Measurements from ENCODE around the gene TBC1D1.

Gene TBC1D1

DNA sequence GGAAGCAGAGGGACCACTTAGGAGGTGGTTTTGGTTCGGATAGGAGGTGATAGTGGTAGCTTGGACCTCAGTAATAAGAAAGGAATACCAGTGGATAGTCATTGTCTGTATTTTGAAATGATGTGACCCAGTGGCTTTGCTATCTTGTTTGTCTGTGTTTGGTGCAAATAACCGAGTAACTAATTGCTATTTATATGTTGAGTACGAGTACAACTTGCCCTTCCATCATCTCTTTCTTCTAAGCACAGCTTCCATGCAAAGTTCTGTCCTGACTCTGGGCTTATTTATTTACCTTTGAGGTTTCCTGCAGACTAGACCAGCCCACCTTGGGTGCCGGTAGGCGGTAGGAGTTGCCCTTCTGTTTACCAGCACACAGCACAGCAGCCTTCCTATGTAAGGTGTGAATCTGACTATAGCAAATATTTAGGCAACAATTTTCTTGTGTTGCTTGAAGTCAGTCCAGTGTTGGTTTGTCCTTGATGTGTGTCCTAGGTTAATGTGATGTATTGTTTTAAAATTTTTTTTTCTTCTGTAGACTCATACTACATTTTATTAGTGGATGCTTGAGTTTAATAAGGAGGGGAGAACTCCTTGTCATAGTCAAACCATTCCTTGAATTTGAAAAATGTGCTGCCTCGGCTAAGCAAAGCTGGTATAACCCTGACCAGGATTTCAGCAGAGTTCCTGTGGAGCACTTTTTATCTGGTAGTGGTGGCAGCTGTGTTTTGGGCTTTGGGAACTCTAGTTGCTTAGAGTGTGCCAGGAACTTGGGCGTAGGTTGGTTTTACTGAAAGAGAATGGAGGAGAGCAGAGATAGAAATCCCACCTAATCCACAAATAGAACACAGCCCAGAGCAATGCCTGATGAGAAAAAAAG lies 91.2 kb downstream of the TBC1D1 start:
- Histone ChIP-seq H3K4me1 (ENCODE audit: control insufficient read depth, insufficient read depth, low read length) (peaks cover 27% of the 10 kb centered on the region), H3K36me3 (ENCODE audit: control insufficient read depth, insufficient read depth, low read length) (no peaks in the 10 kb centered on the region), H3K27me3 (ENCODE audit: control insufficient read depth, insufficient read depth, low read length) (no peaks in the 10 kb centered on the region), H3K9ac (ENCODE audit: low read length) (no peak overlapping the region), H3K27ac (ENCODE audit: low read depth, low read length) (no peak overlapping the region), H3K9me3 (ENCODE audit: control insufficient read depth, insufficient read depth, low read depth, low read length) (no peaks in the 10 kb centered on the region), H3K4me3 (ENCODE audit: low read depth, low read length) (no peak overlapping the region)

DNA sequence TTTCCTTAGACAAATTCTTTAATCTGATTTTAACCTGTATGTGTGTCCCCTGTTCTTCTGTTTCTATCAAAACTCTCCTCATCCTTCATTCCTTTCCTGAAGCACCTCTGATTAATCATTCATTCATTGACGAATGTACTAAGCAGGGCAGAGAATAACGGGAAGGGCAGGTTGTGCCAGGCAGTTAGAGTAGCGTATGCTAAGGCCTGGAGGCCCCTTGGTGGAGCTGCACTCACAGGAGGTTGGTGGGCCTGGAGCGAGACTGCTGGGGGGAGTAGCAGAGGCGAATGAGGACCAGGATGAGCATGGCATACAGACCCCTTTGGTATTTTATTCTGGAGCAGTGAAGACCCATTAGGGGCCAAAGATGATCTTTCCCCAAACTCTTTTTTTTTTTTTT lies 91.9 kb downstream of the TBC1D1 start:
- Histone ChIP-seq H3K27me3 (ENCODE audit: control insufficient read depth, insufficient read depth, low read length) (no peaks in the 10 kb centered on the region), H3K4me1 (ENCODE audit: control insufficient read depth, insufficient read depth, low read length) (peaks cover 29% of the 10 kb centered on the region), H3K9ac (ENCODE audit: low read length) (no peak overlapping the region), H3K36me3 (ENCODE audit: control insufficient read depth, insufficient read depth, low read length) (no peaks in the 10 kb centered on the region), H3K9me3 (ENCODE audit: control insufficient read depth, insufficient read depth, low read depth, low read length) (no peaks in the 10 kb centered on the region), H3K4me3 (ENCODE audit: low read depth, low read length) (no peak overlapping the region), H3K27ac (ENCODE audit: low read depth, low read length) (no peak overlapping the region)

DNA sequence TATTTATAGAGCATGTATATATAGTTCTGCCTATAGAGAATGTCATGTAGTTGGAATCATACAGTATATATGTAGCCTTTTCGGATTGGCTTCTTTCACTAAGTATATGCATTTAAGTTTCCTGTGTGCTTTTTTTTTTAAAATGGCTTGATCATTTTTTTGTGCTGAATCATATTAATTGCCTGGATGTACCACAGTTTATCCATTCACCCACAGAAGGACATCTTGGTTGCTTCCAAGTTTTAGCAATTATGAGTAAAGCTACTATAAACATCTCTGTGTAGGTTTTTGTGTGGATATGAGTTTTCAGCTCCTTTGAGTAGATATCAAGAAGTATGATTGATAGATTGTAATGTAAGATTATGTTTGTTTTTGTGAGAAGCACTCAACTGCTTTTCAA lies 93.1 kb downstream of the TBC1D1 start:
- Histone ChIP-seq H3K9ac (ENCODE audit: low read length) (no peak overlapping the region), H3K27ac (ENCODE audit: low read depth, low read length) (no peak overlapping the region), H3K4me3 (ENCODE audit: low read depth, low read length) (no peak overlapping the region), H3K4me1 (ENCODE audit: control insufficient read depth, insufficient read depth, low read length) (peaks cover 41% of the 10 kb centered on the region), H3K9me3 (ENCODE audit: control insufficient read depth, insufficient read depth, low read depth, low read length) (no peaks in the 10 kb centered on the region), H3K27me3 (ENCODE audit: control insufficient read depth, insufficient read depth, low read length) (no peaks in the 10 kb centered on the region), H3K36me3 (ENCODE audit: control insufficient read depth, insufficient read depth, low read length) (no peaks in the 10 kb centered on the region)

DNA sequence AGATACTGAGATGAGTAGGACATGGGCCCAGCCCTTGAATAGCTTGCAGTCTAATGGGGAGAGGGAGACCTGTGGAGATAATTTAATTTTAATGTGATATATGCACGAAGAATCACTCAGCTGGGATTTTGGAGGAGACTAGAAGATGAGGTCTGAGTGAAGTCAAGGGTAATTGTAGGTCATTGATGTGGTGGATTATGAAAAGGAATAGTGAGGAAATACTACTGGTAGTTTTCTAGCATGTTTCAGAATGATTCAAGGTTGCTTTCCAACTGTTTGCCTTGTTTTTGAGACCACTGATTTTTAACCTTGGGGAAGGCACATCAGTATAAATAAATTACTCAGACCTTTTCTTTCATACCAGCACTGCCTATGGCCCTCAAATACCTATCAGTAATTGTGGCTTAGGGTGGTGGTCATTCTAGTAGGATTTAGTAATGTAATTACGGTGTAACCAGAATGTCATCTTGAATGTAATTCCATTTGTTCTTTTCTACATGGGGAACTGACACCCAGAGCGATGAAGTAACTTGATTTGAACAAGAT lies 94.9 kb downstream of the TBC1D1 start:
- Histone ChIP-seq H3K4me3 (ENCODE audit: low read depth, low read length) (no peak overlapping the region), H3K4me1 (ENCODE audit: control insufficient read depth, insufficient read depth, low read length) (peaks cover 52% of the 10 kb centered on the region), H3K9me3 (ENCODE audit: control insufficient read depth, insufficient read depth, low read depth, low read length) (no peaks in the 10 kb centered on the region), H3K27ac (ENCODE audit: low read depth, low read length) (no peak overlapping the region), H3K36me3 (ENCODE audit: control insufficient read depth, insufficient read depth, low read length) (no peaks in the 10 kb centered on the region), H3K9ac (ENCODE audit: low read length) (no peak overlapping the region), H3K27me3 (ENCODE audit: control insufficient read depth, insufficient read depth, low read length) (no peaks in the 10 kb centered on the region)

DNA sequence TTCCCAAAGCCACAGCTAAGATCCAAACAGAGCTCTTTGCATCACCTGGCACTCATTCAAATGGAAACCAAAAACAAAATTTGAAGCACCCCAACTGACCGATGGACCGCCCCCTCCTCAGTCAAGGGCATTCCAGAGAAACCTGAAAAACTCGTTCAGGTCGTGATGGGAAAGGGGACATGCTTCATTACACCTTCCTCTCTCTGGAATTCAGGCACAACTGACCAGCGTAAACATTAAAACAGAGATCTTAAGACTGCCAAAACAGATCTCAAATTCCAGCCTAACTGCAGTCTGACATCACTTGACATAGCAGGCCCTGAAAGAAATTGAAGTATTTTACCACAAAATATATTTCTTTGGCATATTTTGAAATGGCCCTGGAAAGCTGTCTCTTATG lies 97.8 kb downstream of the TBC1D1 start:
- H3K27me3 ChIP-seq (ENCODE audit: control insufficient read depth, insufficient read depth, low read length) = no peaks in the 10 kb centered on the region
- H3K4me1 ChIP-seq (ENCODE audit: control insufficient read depth, insufficient read depth, low read length) = peaks cover 47% of the 10 kb centered on the region
- no peaks in the 10 kb centered on the region for H3K36me3 ChIP-seq (ENCODE audit: control insufficient read depth, insufficient read depth, low read length)
- H3K27ac ChIP-seq (ENCODE audit: low read depth, low read length) = 0 out of 2 replicates have a peak overlapping the region, but pooled peaks have one; percentile 9
- no peak overlapping the region for H3K9ac ChIP-seq (ENCODE audit: low read length)
- no peaks in the 10 kb centered on the region for H3K9me3 ChIP-seq (ENCODE audit: control insufficient read depth, insufficient read depth, low read depth, low read length)
- no peak overlapping the region for H3K4me3 ChIP-seq (ENCODE audit: low read depth, low read length)

DNA sequence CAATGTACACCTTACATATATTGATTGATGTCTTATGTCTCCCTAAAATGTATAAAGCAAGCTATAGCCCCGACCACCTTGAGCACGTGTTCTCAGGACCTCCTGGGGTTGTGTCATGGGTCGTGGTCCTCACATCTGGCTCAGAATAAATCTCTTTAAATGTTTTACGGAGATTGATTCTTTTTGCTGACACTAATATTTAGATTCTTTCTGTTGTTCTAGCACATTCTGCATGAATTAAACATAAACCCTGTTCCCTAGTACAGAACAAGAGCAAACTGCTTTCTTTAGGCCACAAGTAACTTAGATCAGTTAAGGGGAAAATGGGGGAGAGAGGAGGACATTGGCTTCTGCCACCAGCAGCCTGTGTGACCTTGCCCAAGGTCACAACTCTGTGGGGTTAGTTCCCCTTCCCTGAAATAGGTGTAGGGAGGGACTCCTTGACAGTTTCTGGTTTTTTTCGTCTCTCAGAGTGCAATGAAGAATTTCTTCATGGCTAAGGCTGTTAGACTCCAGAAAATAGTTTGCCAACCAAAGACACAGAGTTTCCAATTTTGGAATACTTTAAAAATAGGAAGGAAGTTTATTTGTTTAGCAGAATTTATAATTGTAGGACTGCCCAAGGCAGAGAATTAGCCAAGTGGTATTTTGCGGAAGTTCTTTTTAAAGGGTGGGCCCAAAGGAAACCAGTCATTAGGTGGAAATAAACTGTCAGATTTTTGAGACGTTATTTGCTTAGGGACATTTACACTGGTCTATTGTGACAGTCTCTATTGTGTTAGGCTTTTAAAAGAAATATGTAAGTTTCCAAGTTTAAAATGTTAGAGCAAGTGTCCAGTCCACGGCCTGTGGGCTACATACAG lies 98.7 kb downstream of the TBC1D1 start:
- H3K27ac ChIP-seq (ENCODE audit: low read depth, low read length) = peak overlapping the region; percentile 9; the same call in 1 of the 2 replicates
- no peaks in the 10 kb centered on the region for H3K9me3 ChIP-seq (ENCODE audit: control insufficient read depth, insufficient read depth, low read depth, low read length)
- no peaks in the 10 kb centered on the region for H3K27me3 ChIP-seq (ENCODE audit: control insufficient read depth, insufficient read depth, low read length)
- no peaks in the 10 kb centered on the region for H3K36me3 ChIP-seq (ENCODE audit: control insufficient read depth, insufficient read depth, low read length)
- peaks cover 52% of the 10 kb centered on the region for H3K4me1 ChIP-seq (ENCODE audit: control insufficient read depth, insufficient read depth, low read length)
- no peak overlapping the region for H3K4me3 ChIP-seq (ENCODE audit: low read depth, low read length)
- no peak overlapping the region for H3K9ac ChIP-seq (ENCODE audit: low read length)

DNA sequence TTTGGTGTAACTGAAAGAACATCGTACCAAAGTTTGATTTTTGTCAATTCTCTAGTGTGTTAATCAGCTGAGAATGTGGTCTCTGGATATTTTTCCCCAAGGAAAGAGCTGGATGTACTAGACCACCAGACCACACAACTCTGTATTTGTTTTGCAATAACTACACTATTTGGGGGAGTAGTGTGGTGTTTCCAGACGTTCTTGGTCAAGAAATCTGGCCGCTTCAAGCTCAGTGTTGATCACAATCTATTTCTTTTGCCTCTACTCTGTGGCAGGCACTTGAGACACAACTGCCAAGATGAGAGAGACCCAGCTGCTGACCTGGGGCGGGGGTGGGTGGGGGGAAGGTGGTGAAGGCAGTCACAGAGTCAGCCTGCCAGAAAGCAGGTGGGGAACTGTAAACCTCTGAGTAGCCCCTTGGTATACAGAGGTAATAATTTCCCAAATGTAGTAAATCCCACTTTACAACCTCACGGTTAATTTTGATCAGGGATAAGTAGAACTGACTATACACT lies 99.9 kb downstream of the TBC1D1 start:
- Histone ChIP-seq H3K36me3 (ENCODE audit: control insufficient read depth, insufficient read depth, low read length) (no peaks in the 10 kb centered on the region), H3K27ac (ENCODE audit: low read depth, low read length) (no peak overlapping the region), H3K27me3 (ENCODE audit: control insufficient read depth, insufficient read depth, low read length) (no peaks in the 10 kb centered on the region), H3K4me1 (ENCODE audit: control insufficient read depth, insufficient read depth, low read length) (peaks cover 59% of the 10 kb centered on the region), H3K9me3 (ENCODE audit: control insufficient read depth, insufficient read depth, low read depth, low read length) (no peaks in the 10 kb centered on the region), H3K4me3 (ENCODE audit: low read depth, low read length) (no peak overlapping the region), H3K9ac (ENCODE audit: low read length) (no peak overlapping the region)

DNA sequence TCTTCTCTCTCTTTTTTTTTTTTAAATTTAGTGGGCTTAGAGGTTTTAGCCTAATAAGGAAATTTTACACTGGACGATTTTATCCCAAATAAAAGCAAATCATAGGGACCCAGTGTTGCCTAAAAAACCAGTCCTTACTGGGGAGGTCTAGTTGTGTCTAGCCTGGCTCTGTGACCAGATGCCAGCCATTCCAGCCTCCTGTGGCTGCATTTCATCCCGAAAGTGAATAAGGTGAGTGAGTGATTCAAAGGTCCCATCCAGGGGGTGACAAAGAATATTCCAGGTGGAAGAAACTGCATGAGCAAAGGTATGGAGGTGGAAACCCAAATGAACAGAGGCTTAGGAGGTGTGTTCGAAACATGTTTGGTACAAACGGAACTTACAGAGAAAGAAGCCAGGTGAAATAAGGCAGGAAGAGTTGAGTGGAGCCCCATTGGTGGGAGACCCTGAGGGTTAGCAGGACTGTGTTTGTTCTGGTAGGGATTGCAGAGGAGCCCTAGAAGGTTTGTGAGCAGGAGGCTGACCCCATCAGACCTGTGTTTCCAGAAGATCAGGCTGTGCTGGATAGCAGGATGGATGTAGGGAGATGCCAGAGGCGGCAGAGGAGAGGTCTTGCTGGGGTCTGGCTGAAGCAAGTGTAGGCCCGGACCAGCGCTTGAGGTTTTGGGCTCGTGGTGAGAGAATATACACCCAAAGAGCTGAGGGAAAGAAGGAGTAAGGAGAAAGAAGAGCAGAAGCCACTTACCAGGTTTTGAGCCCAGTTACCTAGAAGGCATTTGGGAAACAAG lies 100.9 kb downstream of the TBC1D1 start:
- no peak overlapping the region for H3K4me3 ChIP-seq (ENCODE audit: low read depth, low read length)
- H3K36me3 ChIP-seq (ENCODE audit: control insufficient read depth, insufficient read depth, low read length) = no peaks in the 10 kb centered on the region
- no peaks in the 10 kb centered on the region for H3K9me3 ChIP-seq (ENCODE audit: control insufficient read depth, insufficient read depth, low read depth, low read length)
- H3K9ac ChIP-seq (ENCODE audit: low read length) = no peak overlapping the region
- H3K27me3 ChIP-seq (ENCODE audit: control insufficient read depth, insufficient read depth, low read length) = no peaks in the 10 kb centered on the region
- H3K27ac ChIP-seq (ENCODE audit: low read depth, low read length) = no peak overlapping the region
- peaks cover 58% of the 10 kb centered on the region for H3K4me1 ChIP-seq (ENCODE audit: control insufficient read depth, insufficient read depth, low read length)

DNA sequence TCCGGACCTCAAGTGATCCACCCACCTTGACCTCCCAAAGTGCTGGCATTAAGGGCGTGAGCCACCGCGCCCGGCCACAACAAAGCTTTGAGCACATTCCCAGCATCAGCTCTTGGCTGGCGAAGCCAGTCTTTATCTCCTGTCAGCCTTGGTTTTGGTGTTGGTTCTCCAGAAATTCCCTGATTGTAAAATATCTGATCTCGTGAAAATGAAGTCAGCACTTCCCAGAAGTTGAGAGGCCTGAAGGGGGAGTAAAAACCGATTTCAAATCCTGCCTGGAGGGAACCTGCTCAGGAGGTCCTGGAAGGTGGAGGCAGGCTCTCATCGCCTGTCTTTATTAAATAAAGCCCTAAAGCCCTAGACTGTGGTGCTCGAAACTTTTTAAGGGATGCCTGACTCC lies 102.9 kb downstream of the TBC1D1 start:
- H3K9ac ChIP-seq (ENCODE audit: low read length) = no peak overlapping the region
- H3K4me1 ChIP-seq (ENCODE audit: control insufficient read depth, insufficient read depth, low read length) = peaks cover 49% of the 10 kb centered on the region
- H3K36me3 ChIP-seq (ENCODE audit: control insufficient read depth, insufficient read depth, low read length) = no peaks in the 10 kb centered on the region
- no peak overlapping the region for H3K4me3 ChIP-seq (ENCODE audit: low read depth, low read length)
- H3K9me3 ChIP-seq (ENCODE audit: control insufficient read depth, insufficient read depth, low read depth, low read length) = no peaks in the 10 kb centered on the region
- no peak overlapping the region for H3K27ac ChIP-seq (ENCODE audit: low read depth, low read length)
- H3K27me3 ChIP-seq (ENCODE audit: control insufficient read depth, insufficient read depth, low read length) = no peaks in the 10 kb centered on the region

DNA sequence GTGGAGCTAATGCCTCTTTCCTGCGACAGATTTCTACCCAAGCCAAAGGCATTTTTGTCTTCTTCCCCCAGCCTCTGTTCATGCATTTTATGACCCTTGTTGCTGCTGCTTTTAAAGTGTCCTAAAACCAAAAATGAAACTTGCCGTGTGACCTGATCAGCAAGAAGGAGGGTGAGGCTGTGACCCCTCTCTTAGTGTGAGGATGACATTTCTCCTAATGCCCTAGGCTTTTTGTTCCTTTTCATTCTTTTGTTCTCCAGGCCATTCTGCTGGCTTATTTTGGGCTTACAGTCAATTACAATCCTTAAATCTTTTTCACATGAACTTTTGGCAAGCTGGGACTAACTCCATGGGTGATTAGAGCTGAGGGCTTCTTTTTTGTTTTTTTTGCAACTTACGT lies 103.7 kb downstream of the TBC1D1 start:
- Histone ChIP-seq H3K4me1 (ENCODE audit: control insufficient read depth, insufficient read depth, low read length) (peaks cover 45% of the 10 kb centered on the region), H3K4me3 (ENCODE audit: low read depth, low read length) (no peak overlapping the region), H3K9ac (ENCODE audit: low read length) (no peak overlapping the region), H3K27ac (ENCODE audit: low read depth, low read length) (no peak overlapping the region), H3K36me3 (ENCODE audit: control insufficient read depth, insufficient read depth, low read length) (no peaks in the 10 kb centered on the region), H3K27me3 (ENCODE audit: control insufficient read depth, insufficient read depth, low read length) (no peaks in the 10 kb centered on the region), H3K9me3 (ENCODE audit: control insufficient read depth, insufficient read depth, low read depth, low read length) (no peaks in the 10 kb centered on the region)
